Stimulated activated CD8-positive, alpha-beta memory T cell treated with anti-CD3 and anti-CD28 coated beads, Interleukin-7, amount 100 ng/mL, for 4 hours (primary cell): ENCODE data around the gene DUS1L.
A peak's percentile ranks its signal among the peaks of the same experiment; 100 is the strongest.

ENCODE experiments used
- DNase-seq, 2 donors: peaks; one replicate each; pipeline ENCODE4 v3.0.0-alpha.2; 2020; ENCODE audit warnings: low read depth in 2 of 2

DUS1L gene

GRCh38 chr17:82055023-82055964 is 10.3 kb downstream of the DUS1L start:
- DNase-seq = no peak

- DNase-seq = no peak
Observed at GRCh38 chr17:82054351-82055022, 11.1 kb downstream of the DUS1L start.

GRCh38 chr17:82053556-82054263 is 11.9 kb downstream of the DUS1L start:
- no peak for DNase-seq

- DNase-seq = no peak
Observed at GRCh38 chr17:82053130-82053529, 12.5 kb downstream of the DUS1L start.

- DNase-seq = no peak
Observed at GRCh38 chr17:82052638-82053059, 13.0 kb downstream of the DUS1L start.

- DNase-seq = peak; percentile 53 to 81
Observed at GRCh38 chr17:82051776-82052637, 13.6 kb downstream of the DUS1L start, which contains the start of the genes GPS1 and RFNG. GPS1 (plus strand) TSS chr17:82051898; CDS start chr17:82051932, 34 bp downstream. RFNG (minus strand) TSS chr17:82051811; CDS start chr17:82051766, 45 bp downstream.

GRCh38 chr17:82050761-82051641 is 14.6 kb downstream of the DUS1L start:
- no peak for DNase-seq

- DNase-seq = no peak
Observed at GRCh38 chr17:82050152-82050760, 15.3 kb downstream of the DUS1L start.

GRCh38 chr17:82049521-82049971 is 16.1 kb downstream of the DUS1L start:
- no peak for DNase-seq

- no peak for DNase-seq
Observed at GRCh38 chr17:82049106-82049505, 16.5 kb downstream of the DUS1L start.

- no peak for DNase-seq
Observed at GRCh38 chr17:82048571-82048971, 17.0 kb downstream of the DUS1L start.

GRCh38 chr17:82047914-82048570 is 17.6 kb downstream of the DUS1L start:
- no peak for DNase-seq

- DNase-seq = no peak
Observed at GRCh38 chr17:82047379-82047778, 18.2 kb downstream of the DUS1L start.

- DNase-seq = no peak
Observed at GRCh38 chr17:82046903-82047302, 18.7 kb downstream of the DUS1L start.

GRCh38 chr17:82045936-82046484 is 19.6 kb downstream of the DUS1L start:
- no peak for DNase-seq

- no peak for DNase-seq
Observed at GRCh38 chr17:82043507-82043906, 22.1 kb downstream of the DUS1L start.

GRCh38 chr17:82042649-82043048 is 23.0 kb downstream of the DUS1L start:
- DNase-seq = no peak

GRCh38 chr17:82041144-82041814 is 24.3 kb downstream of the DUS1L start:
- DNase-seq = no peak
